WTC11 (cell line): ENCODE data around the gene KRT23. TPM values are rescaled to one million over a fixed set of nuclear protein-coding genes. Genes with fewer than 3 reads are reported as not detected.
A peak's percentile ranks its signal among the peaks of the same experiment; 100 is the strongest.

Experiments used
- ATAC-seq: fragments of 200-7000 bp; cut with Tn5 transposase; 2 replicates; pipeline ENCODE4 v1.10.0; 2021; ENCODE audit warnings: mild to moderate bottlenecking, moderate library complexity
- CTCF ChIA-PET: fragments of 300-600 bp; sonication (Branson Sonifier 250); formaldehyde crosslinking; loops from one replicate; lab custom pipeline; 2021; ENCODE audit warnings: antibody characterized with exemption; lab: Charles Lee
- POLR2A ChIA-PET: fragments of 350-600 bp; sonication (Branson Sonifier 250); formaldehyde crosslinking; loops from one replicate; lab custom pipeline; 2021; ENCODE audit warnings: antibody characterized with exemption; lab: Charles Lee
- DNase-seq: peaks from one replicate; pipeline ENCODE4 v3.0.0; 2021; ENCODE audit warnings: low spot score
- H3K27ac Mint-ChIP-seq: 2 replicates; pipeline ENCODE4 v1.8.0; 2021; ENCODE audit warnings: mixed read lengths
- H3K27me3 Mint-ChIP-seq: 2 replicates; pipeline ENCODE4 v1.8.0; 2021; ENCODE audit warnings: low read depth, mild to moderate bottlenecking, moderate library complexity, mixed read lengths
- H3K36me3 Mint-ChIP-seq: 2 replicates; pipeline ENCODE4 v1.8.0; 2021; ENCODE audit warnings: mixed read lengths
- H3K4me1 Mint-ChIP-seq: 2 replicates; pipeline ENCODE4 v1.8.0; 2022; ENCODE audit warnings: mixed read lengths
- H3K4me3 Mint-ChIP-seq: 2 replicates; pipeline ENCODE4 v1.8.0; 2021; ENCODE audit warnings: mild to moderate bottlenecking, moderate library complexity, mixed read lengths
- H3K9me3 Mint-ChIP-seq: 2 replicates; pipeline ENCODE4 v1.8.0; 2021; ENCODE audit warnings: mixed read lengths
- CREB1 ChIP-seq: sonication (generic); formaldehyde crosslinking; IDR thresholded peaks from 2 replicates; pipeline ENCODE4 v1.8.0; 2023; ENCODE audit warnings: mild to moderate bottlenecking, missing genetic modification reagents
- CREM ChIP-seq: sonication (generic); formaldehyde crosslinking; IDR thresholded peaks from 2 replicates; pipeline ENCODE4 v1.8.1; 2022; ENCODE audit warnings: mild to moderate bottlenecking, missing genetic modification reagents, moderate library complexity
- ESRRA ChIP-seq: sonication (generic); formaldehyde crosslinking; IDR thresholded peaks from 2 replicates; pipeline ENCODE4 v1.8.1; 2022; ENCODE audit warnings: mild to moderate bottlenecking, missing genetic modification reagents, borderline replicate concordance
- FOXK1 ChIP-seq: sonication (generic); formaldehyde crosslinking; IDR thresholded peaks from 2 replicates; pipeline ENCODE4 v1.8.0; 2022; ENCODE audit warnings: mild to moderate bottlenecking, moderate library complexity, missing genetic modification reagents
- NFE2L1 ChIP-seq: sonication (generic); formaldehyde crosslinking; IDR thresholded peaks from 2 replicates; pipeline ENCODE4 v1.8.1; 2023; ENCODE audit warnings: missing genetic modification reagents
- PRRX2 ChIP-seq: fragments of 250-450 bp; sonication (Bioruptor Pico); IDR thresholded peaks from 2 replicates; pipeline ENCODE4 v1.8.0; 2021; ENCODE audit warnings: mild to moderate bottlenecking
- SMAD3 ChIP-seq: sonication (generic); formaldehyde crosslinking; IDR thresholded peaks from 2 replicates; pipeline ENCODE4 v1.8.0; 2022; ENCODE audit warnings: missing genetic modification reagents, mild to moderate bottlenecking, borderline replicate concordance
- TEAD4 ChIP-seq: sonication (generic); formaldehyde crosslinking; IDR thresholded peaks from 2 replicates; pipeline ENCODE4 v1.8.0; 2022; ENCODE audit warnings: mild to moderate bottlenecking, missing genetic modification reagents
- TP53 ChIP-seq: sonication (generic); formaldehyde crosslinking; IDR thresholded peaks from 2 replicates; pipeline ENCODE4 v1.8.1; 2023; ENCODE audit warnings: mild to moderate bottlenecking, missing genetic modification reagents
- ZNF219 ChIP-seq: sonication (generic); formaldehyde crosslinking; IDR thresholded peaks from 2 replicates; pipeline ENCODE4 v1.8.0; 2023; ENCODE audit warnings: missing genetic modification reagents, mild to moderate bottlenecking, borderline replicate concordance
- total RNA-seq: library from RNA; stranded (reverse); gene quantifications from 3 replicates; pipeline ENCODE4 v1.2.3, GENCODE V29; 2021
- TF ChIP-seq, protein P1 (sequence below): sonication (generic); formaldehyde crosslinking; IDR thresholded peaks from 2 replicates; pipeline ENCODE4 v1.8.1; 2022; ENCODE audit warnings: mild to moderate bottlenecking, moderate library complexity, missing genetic modification reagents
- TF ChIP-seq, protein P2 (sequence below): sonication (generic); formaldehyde crosslinking; IDR thresholded peaks from 2 replicates; pipeline ENCODE4 v1.8.1; 2023; ENCODE audit warnings: mild to moderate bottlenecking, missing genetic modification reagents, borderline replicate concordance
- TF ChIP-seq, protein P3 (sequence below): sonication (generic); formaldehyde crosslinking; IDR thresholded peaks from 2 replicates; pipeline ENCODE4 v1.8.1; 2022; ENCODE audit warnings: missing genetic modification reagents, borderline replicate concordance
- TF ChIP-seq, protein P4 (sequence below): sonication (generic); formaldehyde crosslinking; IDR thresholded peaks from 2 replicates; pipeline ENCODE4 v1.8.0; 2023; ENCODE audit warnings: missing genetic modification reagents, mild to moderate bottlenecking, borderline replicate concordance
- TF ChIP-seq, protein P5 (sequence below): sonication (generic); formaldehyde crosslinking; IDR thresholded peaks from 2 replicates; pipeline ENCODE4 v1.8.1; 2022; ENCODE audit warnings: low read depth, mild to moderate bottlenecking, moderate library complexity, missing genetic modification reagents, borderline replicate concordance
- TF ChIP-seq, protein P6 (sequence below): fragments of 250-450 bp; sonication (Bioruptor Pico); IDR thresholded peaks from 2 replicates; pipeline ENCODE4 v1.9.0; 2021; ENCODE audit warnings: mild to moderate bottlenecking
- TF ChIP-seq, protein P7 (sequence below): sonication (generic); formaldehyde crosslinking; IDR thresholded peaks from 2 replicates; pipeline ENCODE4 v1.8.1; 2023; ENCODE audit warnings: mild to moderate bottlenecking, missing genetic modification reagents, moderate library complexity

The KRT23 gene
- total RNA-seq, 1 experiment from 2014 or later, result not detected

DNA sequence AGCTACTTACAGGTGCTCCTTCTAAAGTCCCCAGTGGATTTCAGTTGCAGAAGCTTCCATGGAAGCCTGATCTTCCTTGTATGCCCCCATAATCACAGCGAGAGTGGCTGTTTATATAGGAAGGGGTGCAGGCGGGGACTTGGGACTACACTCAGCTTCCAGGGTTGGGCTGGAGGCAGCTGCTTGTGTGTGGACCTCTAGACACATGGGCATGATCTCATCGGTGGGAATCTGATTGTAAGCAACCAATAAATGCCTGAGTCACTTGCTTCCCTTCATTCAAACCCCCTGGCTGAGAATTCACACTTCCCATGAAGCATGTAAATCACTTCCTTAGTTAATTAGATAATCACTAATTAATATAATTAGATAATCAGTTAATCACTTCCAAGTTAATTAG lies 51.4 kb downstream of the KRT23 start:
- CTCF ChIA-PET, result interaction anchor here (1.0 to 1.4 kb wide), 2 partner anchors 23 to 663 kb away, joined by 3 to 6 read pairs; no protein-coding TSS in a partner anchor
- no peak for ATAC-seq
- Mint-ChIP-seq H3K4me1 (no peaks in the 10 kb centered on the region), H3K4me3 (no peak overlapping the region), H3K9me3 (no peaks in the 10 kb centered on the region), H3K36me3 (no peaks in the 10 kb centered on the region), H3K27ac (no peak overlapping the region), H3K27me3 (no peaks in the 10 kb centered on the region; the same call in 1 of the 2 replicates)
- POLR2A ChIA-PET, result no interaction called here
- DNase-seq, result no peak
- TF ChIP-seq CREM (CRISPR knock-in tag), result no peak
- TF ChIP-seq, protein P1, sequence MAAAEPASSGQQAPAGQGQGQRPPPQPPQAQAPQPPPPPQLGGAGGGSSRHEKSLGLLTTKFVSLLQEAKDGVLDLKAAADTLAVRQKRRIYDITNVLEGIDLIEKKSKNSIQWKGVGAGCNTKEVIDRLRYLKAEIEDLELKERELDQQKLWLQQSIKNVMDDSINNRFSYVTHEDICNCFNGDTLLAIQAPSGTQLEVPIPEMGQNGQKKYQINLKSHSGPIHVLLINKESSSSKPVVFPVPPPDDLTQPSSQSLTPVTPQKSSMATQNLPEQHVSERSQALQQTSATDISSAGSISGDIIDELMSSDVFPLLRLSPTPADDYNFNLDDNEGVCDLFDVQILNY, result no peak
- no peak for TF ChIP-seq TEAD4 (CRISPR knock-in tag)
- TF ChIP-seq ESRRA, result no peak
- no peak for TF ChIP-seq FOXK1 (CRISPR knock-in tag)
- TF ChIP-seq, protein P2, sequence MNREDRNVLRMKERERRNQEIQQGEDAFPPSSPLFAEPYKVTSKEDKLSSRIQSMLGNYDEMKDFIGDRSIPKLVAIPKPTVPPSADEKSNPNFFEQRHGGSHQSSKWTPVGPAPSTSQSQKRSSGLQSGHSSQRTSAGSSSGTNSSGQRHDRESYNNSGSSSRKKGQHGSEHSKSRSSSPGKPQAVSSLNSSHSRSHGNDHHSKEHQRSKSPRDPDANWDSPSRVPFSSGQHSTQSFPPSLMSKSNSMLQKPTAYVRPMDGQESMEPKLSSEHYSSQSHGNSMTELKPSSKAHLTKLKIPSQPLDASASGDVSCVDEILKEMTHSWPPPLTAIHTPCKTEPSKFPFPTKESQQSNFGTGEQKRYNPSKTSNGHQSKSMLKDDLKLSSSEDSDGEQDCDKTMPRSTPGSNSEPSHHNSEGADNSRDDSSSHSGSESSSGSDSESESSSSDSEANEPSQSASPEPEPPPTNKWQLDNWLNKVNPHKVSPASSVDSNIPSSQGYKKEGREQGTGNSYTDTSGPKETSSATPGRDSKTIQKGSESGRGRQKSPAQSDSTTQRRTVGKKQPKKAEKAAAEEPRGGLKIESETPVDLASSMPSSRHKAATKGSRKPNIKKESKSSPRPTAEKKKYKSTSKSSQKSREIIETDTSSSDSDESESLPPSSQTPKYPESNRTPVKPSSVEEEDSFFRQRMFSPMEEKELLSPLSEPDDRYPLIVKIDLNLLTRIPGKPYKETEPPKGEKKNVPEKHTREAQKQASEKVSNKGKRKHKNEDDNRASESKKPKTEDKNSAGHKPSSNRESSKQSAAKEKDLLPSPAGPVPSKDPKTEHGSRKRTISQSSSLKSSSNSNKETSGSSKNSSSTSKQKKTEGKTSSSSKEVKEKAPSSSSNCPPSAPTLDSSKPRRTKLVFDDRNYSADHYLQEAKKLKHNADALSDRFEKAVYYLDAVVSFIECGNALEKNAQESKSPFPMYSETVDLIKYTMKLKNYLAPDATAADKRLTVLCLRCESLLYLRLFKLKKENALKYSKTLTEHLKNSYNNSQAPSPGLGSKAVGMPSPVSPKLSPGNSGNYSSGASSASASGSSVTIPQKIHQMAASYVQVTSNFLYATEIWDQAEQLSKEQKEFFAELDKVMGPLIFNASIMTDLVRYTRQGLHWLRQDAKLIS (CRISPR knock-in tag), result no peak
- no peak for TF ChIP-seq TP53 (CRISPR knock-in tag)
- TF ChIP-seq, protein P3, sequence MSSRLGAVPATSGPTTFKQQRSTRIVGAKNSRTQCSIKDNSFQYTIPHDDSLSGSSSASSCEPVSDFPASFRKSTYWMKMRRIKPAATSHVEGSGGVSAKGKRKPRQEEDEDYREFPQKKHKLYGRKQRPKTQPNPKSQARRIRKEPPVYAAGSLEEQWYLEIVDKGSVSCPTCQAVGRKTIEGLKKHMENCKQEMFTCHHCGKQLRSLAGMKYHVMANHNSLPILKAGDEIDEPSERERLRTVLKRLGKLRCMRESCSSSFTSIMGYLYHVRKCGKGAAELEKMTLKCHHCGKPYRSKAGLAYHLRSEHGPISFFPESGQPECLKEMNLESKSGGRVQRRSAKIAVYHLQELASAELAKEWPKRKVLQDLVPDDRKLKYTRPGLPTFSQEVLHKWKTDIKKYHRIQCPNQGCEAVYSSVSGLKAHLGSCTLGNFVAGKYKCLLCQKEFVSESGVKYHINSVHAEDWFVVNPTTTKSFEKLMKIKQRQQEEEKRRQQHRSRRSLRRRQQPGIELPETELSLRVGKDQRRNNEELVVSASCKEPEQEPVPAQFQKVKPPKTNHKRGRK (CRISPR knock-in tag), result no peak
- TF ChIP-seq, protein P4, sequence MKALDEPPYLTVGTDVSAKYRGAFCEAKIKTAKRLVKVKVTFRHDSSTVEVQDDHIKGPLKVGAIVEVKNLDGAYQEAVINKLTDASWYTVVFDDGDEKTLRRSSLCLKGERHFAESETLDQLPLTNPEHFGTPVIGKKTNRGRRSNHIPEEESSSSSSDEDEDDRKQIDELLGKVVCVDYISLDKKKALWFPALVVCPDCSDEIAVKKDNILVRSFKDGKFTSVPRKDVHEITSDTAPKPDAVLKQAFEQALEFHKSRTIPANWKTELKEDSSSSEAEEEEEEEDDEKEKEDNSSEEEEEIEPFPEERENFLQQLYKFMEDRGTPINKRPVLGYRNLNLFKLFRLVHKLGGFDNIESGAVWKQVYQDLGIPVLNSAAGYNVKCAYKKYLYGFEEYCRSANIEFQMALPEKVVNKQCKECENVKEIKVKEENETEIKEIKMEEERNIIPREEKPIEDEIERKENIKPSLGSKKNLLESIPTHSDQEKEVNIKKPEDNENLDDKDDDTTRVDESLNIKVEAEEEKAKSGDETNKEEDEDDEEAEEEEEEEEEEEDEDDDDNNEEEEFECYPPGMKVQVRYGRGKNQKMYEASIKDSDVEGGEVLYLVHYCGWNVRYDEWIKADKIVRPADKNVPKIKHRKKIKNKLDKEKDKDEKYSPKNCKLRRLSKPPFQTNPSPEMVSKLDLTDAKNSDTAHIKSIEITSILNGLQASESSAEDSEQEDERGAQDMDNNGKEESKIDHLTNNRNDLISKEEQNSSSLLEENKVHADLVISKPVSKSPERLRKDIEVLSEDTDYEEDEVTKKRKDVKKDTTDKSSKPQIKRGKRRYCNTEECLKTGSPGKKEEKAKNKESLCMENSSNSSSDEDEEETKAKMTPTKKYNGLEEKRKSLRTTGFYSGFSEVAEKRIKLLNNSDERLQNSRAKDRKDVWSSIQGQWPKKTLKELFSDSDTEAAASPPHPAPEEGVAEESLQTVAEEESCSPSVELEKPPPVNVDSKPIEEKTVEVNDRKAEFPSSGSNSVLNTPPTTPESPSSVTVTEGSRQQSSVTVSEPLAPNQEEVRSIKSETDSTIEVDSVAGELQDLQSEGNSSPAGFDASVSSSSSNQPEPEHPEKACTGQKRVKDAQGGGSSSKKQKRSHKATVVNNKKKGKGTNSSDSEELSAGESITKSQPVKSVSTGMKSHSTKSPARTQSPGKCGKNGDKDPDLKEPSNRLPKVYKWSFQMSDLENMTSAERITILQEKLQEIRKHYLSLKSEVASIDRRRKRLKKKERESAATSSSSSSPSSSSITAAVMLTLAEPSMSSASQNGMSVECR (CRISPR knock-in tag), result no peak
- TF ChIP-seq, all 79 proteins: peak for 0

DNA sequence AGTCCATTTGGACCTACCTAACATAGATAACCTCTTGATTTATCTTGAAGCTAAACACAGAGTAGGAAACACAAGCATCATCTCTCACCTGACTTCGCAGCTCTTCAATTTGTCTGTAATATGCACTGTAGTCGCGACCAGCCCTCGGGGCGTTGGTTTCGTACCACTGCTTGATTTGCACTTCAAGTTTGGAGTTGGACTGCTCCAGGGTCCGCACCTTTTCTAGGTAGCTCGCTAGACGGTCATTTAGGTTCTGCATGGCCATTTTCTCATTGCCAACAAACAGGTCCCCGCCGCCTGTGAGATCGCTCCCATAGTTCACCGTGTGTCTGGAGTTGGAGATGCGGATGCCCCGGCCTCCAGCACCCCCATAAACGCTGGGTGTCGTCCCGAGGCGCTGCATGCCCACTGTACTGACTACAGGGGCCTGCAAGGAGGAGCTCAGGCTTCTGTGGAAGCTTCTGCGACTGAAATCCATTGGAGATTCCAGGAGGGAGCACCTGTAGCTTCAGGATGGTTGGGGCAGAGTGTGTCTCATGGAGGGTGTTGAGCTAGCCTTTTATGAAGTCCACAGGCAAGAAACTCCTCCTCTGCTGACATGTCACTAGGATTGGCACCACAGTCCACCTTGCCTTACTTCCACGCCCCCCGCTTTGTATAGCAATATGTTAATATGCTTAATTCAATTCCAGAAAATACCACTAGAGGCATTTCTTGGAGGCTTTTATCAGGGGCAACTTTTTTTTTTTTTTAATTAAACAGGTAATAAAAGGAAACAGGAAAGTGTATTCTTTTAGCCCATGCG lies 52.5 kb downstream of the KRT23 start, which contains the start of gene KRT20:
Gene KRT20, minus strand, starts transcription at position 535 of the 805 bp plus-strand sequence. Its CDS starts 57 bp downstream, at position 478.
- ChIA-PET POLR2A (interaction anchor here (0.7 kb wide), 1 partner anchor 644 kb away, joined by 3 read pairs; no protein-coding TSS in a partner anchor), CTCF (interaction anchor here (0.6 to 1.7 kb wide), 5 partner anchors 12 to 735 kb away, joined by 3 to 8 read pairs (median 6); no protein-coding TSS in a partner anchor)
- Mint-ChIP-seq H3K27ac (no peak within 1 kb of the TSS), H3K4me3 (no peak within 1 kb of the TSS), H3K27me3 (no peaks in the 10 kb centered on the region; the same call in 1 of the 2 replicates), H3K9me3 (no peaks in the 10 kb centered on the region), H3K36me3 (no peaks in the 10 kb centered on the region), H3K4me1 (no peaks in the 10 kb centered on the region)
- no peak for DNase-seq
- 0 out of 2 replicates have a peak, but pooled peaks have one; percentile 26 for ATAC-seq
- TF ChIP-seq ZNF219 (CRISPR knock-in tag) (no peak), CREB1 (no peak), SMAD3 (CRISPR knock-in tag) (no peak), PRRX2 (CRISPR knock-in tag) (no peak), NFE2L1 (CRISPR knock-in tag) (no peak)
- TF ChIP-seq, protein P5, sequence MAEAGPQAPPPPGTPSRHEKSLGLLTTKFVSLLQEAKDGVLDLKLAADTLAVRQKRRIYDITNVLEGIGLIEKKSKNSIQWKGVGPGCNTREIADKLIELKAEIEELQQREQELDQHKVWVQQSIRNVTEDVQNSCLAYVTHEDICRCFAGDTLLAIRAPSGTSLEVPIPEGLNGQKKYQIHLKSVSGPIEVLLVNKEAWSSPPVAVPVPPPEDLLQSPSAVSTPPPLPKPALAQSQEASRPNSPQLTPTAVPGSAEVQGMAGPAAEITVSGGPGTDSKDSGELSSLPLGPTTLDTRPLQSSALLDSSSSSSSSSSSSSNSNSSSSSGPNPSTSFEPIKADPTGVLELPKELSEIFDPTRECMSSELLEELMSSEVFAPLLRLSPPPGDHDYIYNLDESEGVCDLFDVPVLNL (CRISPR knock-in tag), result no peak
- TF ChIP-seq, protein P6, sequence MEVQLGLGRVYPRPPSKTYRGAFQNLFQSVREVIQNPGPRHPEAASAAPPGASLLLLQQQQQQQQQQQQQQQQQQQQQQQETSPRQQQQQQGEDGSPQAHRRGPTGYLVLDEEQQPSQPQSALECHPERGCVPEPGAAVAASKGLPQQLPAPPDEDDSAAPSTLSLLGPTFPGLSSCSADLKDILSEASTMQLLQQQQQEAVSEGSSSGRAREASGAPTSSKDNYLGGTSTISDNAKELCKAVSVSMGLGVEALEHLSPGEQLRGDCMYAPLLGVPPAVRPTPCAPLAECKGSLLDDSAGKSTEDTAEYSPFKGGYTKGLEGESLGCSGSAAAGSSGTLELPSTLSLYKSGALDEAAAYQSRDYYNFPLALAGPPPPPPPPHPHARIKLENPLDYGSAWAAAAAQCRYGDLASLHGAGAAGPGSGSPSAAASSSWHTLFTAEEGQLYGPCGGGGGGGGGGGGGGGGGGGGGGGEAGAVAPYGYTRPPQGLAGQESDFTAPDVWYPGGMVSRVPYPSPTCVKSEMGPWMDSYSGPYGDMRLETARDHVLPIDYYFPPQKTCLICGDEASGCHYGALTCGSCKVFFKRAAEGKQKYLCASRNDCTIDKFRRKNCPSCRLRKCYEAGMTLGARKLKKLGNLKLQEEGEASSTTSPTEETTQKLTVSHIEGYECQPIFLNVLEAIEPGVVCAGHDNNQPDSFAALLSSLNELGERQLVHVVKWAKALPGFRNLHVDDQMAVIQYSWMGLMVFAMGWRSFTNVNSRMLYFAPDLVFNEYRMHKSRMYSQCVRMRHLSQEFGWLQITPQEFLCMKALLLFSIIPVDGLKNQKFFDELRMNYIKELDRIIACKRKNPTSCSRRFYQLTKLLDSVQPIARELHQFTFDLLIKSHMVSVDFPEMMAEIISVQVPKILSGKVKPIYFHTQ (CRISPR knock-in tag), result no peak
- TF ChIP-seq, protein P7, sequence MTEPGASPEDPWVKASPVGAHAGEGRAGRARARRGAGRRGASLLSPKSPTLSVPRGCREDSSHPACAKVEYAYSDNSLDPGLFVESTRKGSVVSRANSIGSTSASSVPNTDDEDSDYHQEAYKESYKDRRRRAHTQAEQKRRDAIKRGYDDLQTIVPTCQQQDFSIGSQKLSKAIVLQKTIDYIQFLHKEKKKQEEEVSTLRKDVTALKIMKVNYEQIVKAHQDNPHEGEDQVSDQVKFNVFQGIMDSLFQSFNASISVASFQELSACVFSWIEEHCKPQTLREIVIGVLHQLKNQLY (CRISPR knock-in tag), result no peak
